ENCODE data around the gene SLC22A17. TPM values are rescaled to one million over a fixed set of nuclear protein-coding genes. Genes with fewer than 3 reads are reported as not detected.

SLC22A17 gene
- total and polyA plus RNA-seq, 2 of the 13 experiments (the other 11 are each of a cell fraction or from before 2014, with no cell fraction given), result 0.95 to 1.1 TPM

- TF ChIP-seq POGK (CRISPR knock-in tag; conservative IDR thresholded peaks at IDR 0.05), result 0 out of 2 replicates have a peak, but pooled peaks have one; percentile 6
- TF ChIP-seq DMAP1 (CRISPR knock-in tag; IDR thresholded peaks at IDR 0.05), result 0 out of 2 replicates have a peak, but pooled peaks have one; percentile 12
- peak; percentile 84; the same call in 1 of the 2 replicates for TF ChIP-seq HBP1 (CRISPR knock-in tag; IDR thresholded peaks at IDR 0.05; ENCODE audit: low read depth)
- peak; percentile 45 for TF ChIP-seq ZNF800 (CRISPR knock-in tag; IDR thresholded peaks at IDR 0.05)
- no peak; the same call in 1 of the 2 replicates for TF ChIP-seq MTERF4 (CRISPR knock-in tag; IDR thresholded peaks at IDR 0.05)
- TF ChIP-seq ZNF24 (IDR thresholded peaks at IDR 0.05), result no peak
- TF ChIP-seq GZF1 (CRISPR knock-in tag; IDR thresholded peaks at IDR 0.05), result no peak; the same call in 1 of the 2 replicates
- no peak for TF ChIP-seq SUZ12 (IDR thresholded peaks at IDR 0.05; ENCODE audit: low read depth, low read length)
- peak; percentile 2 for TF ChIP-seq ZNF616 (CRISPR knock-in tag; IDR thresholded peaks at IDR 0.05; ENCODE audit: low read depth)
- TF ChIP-seq KAT7 (CRISPR knock-in tag; IDR thresholded peaks at IDR 0.05; ENCODE audit: borderline replicate concordance), result peak; percentile 22; the same call in 1 of the 2 replicates
- TF ChIP-seq ZSCAN31 (CRISPR knock-in tag; IDR thresholded peaks at IDR 0.05; ENCODE audit: low read depth), result no peak; the same call in 1 of the 2 replicates
- TF ChIP-seq PCBP1 (IDR thresholded peaks at IDR 0.05; ENCODE audit: borderline replicate concordance, low read depth, low read length), result no peak
- no peak; the same call in none of the 2 replicates for TF ChIP-seq ZNF710 (CRISPR knock-in tag; IDR thresholded peaks at IDR 0.05; ENCODE audit: borderline replicate concordance)
- no peak; the same call in 1 of the 2 replicates for TF ChIP-seq ATF6 (CRISPR knock-in tag; conservative IDR thresholded peaks at IDR 0.05)
- TF ChIP-seq PAF1 (CRISPR knock-in tag; IDR thresholded peaks at IDR 0.05), result no peak; the same call in 1 of the 2 replicates
- no peak for TF ChIP-seq RARG (CRISPR knock-in tag; IDR thresholded peaks at IDR 0.05; ENCODE audit: low read depth)
These were observed 50.1 kb downstream of the SLC22A17 start, which contains the start of gene PPP1R3E (continued) for GRCh38 chr14:23302290-23303225.
